ENCODE data around the gene DMD.

DNA sequence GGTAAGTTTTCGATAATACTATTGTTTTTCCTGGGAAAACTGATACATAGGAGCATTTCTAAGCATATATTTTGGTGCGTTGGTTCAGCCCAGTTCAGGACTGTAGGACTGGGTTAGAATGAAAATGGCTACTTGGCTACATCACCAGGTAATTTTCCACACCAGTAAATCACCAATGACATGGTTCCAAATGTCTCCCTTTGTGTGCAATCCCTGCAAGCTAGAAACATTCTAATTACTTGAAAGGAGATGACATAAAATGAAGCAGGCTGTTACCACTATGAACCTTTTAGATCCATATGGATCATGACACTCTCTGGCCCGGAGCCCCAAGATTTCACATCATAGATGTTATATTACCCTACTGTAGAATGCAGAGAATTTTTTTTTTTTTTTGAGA lies 1562.1 kb downstream of the DMD start:
- TF ChIP-seq, protein P1, sequence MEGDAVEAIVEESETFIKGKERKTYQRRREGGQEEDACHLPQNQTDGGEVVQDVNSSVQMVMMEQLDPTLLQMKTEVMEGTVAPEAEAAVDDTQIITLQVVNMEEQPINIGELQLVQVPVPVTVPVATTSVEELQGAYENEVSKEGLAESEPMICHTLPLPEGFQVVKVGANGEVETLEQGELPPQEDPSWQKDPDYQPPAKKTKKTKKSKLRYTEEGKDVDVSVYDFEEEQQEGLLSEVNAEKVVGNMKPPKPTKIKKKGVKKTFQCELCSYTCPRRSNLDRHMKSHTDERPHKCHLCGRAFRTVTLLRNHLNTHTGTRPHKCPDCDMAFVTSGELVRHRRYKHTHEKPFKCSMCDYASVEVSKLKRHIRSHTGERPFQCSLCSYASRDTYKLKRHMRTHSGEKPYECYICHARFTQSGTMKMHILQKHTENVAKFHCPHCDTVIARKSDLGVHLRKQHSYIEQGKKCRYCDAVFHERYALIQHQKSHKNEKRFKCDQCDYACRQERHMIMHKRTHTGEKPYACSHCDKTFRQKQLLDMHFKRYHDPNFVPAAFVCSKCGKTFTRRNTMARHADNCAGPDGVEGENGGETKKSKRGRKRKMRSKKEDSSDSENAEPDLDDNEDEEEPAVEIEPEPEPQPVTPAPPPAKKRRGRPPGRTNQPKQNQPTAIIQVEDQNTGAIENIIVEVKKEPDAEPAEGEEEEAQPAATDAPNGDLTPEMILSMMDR (IDR thresholded peaks at IDR 0.05; ENCODE audit: control extremely low read depth in 1 of 3, insufficient read depth in 1 of 3, low read depth in 1 of 3, low read length in 3 of 3), result no peak
- TF ChIP-seq TEAD4 (IDR thresholded peaks at IDR 0.05; ENCODE audit: low read depth, low read length) (no peak), HDAC6 (IDR thresholded peaks at IDR 0.05; ENCODE audit: low read depth, low read length) (no peak), POLR2AphosphoS5 (IDR thresholded peaks at IDR 0.05; ENCODE audit: low read depth, low read length) (no peak), EZH2 (IDR thresholded peaks at IDR 0.05; ENCODE audit: low read depth, low read length, severe bottlenecking) (no peak), JUND (IDR thresholded peaks at IDR 0.05; ENCODE audit: low read length) (no peak), POLR2A (IDR thresholded peaks at IDR 0.05; ENCODE audit: control extremely low read depth in 1 of 2, low read depth in 2 of 2, low read length in 2 of 2) (no peak)

Data from H1 (cell line).